H1 (cell line): ENCODE measurements around the gene SEC14L5. TPM values are rescaled to one million over a fixed set of nuclear protein-coding genes. Genes with fewer than 3 reads are reported as not detected.

Source experiments
- KDM1A ChIP-seq: fragments of 200-600, 300-600 bp; sonication (generic); IDR thresholded peaks from 2 replicates; pipeline ENCODE4 v1.7.1; 2016; ENCODE audit warnings: mild to moderate bottlenecking, low read length, borderline replicate concordance
- RXRA ChIP-seq: IDR thresholded peaks from 2 replicates; pipeline ENCODE4 v1.6.1; 2011; ENCODE audit warnings: low read depth, mild to moderate bottlenecking, low read length, moderate library complexity; ENCODE audit not compliant: insufficient read depth
- TAF7 ChIP-seq: optimal IDR thresholded peaks from 2 replicates; pipeline ENCODE3; 2011; ENCODE audit warnings: low read depth, mild to moderate bottlenecking, inconsistent platforms, low read length, moderate library complexity, borderline replicate concordance
- polyA plus RNA-seq, 7 experiments: library from polyadenylated mRNA; depleted of rRNA in 3 of 7; stranded (reverse) in 5 of 7; unstranded in 2 of 7; fragments of >200 nt in 5 of 7; fragments of 200-250 nt in 2 of 7; gene quantifications; 1 replicate in 5 of 7; 2 replicates in 1 of 7; 4 replicates in 1 of 7; pipeline versions ENCODE4 v1.2.1 to v1.2.3, GENCODE V29; 2011 to 2013; ENCODE audit warnings: missing spikeins in 2 of 7, mixed read lengths in 2 of 7
- total RNA-seq: library from RNA; stranded (reverse); fragmentation: NEBNext Ultra II Directional; extraction: Animal tissue kit (Norgen Biotek cat#: 25700); gene quantifications from 2 replicates; pipeline ENCODE4 v1.2.1, GENCODE V29; 2021

SEC14L5 gene
- total and polyA plus RNA-seq, 2 of the 8 experiments (the other 6 are each of a cell fraction or from before 2014, with no cell fraction given), result 1.9 to 3.0 TPM

DNA sequence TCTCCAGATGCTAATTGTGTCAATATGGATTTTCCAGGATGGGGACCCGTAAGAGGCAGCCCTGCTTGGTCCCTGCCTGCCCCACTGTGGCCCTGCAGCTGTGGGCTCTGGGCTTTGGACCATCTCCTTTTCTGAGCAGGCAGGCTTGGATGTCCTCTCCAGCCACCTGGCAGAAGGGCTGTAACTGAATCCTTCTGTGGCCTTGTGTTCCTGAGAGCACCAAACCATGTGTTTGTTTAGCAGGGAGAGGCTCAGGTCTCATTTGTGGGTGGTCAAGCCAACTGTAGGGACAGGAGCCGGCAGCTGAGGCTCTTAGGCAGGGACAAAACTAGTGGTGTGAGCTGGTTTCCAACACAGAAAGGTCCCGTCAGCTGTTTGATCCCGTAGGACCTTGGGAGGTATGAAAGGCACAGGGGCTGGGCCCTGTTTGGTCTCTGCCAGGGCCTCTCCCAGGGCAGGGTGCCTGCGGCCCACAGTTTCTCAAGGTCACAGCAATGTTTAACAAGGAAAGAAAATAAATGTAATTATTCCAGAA lies 18.5 kb downstream of the SEC14L5 start (continued):
- TF ChIP-seq TAF7, result no peak
- no peak for TF ChIP-seq RXRA
- no peak for TF ChIP-seq KDM1A
- TF ChIP-seq, all 59 proteins: peak for 0
